GM19099 (cell line): ENCODE measurements around the gene SNX13.

Source experiments
- POLR2A ChIP-seq: IDR thresholded peaks from 3 replicates; pipeline ENCODE4 v1.6.1; 2011; ENCODE audit warnings: low read depth; ENCODE audit not compliant: insufficient read length; ENCODE audit errors: extremely low read depth

The SNX13 gene

GRCh38 chr7:17854261-17855047 lies 85.8 kb downstream of the SNX13 start:
- no peak for TF ChIP-seq POLR2A

DNA sequence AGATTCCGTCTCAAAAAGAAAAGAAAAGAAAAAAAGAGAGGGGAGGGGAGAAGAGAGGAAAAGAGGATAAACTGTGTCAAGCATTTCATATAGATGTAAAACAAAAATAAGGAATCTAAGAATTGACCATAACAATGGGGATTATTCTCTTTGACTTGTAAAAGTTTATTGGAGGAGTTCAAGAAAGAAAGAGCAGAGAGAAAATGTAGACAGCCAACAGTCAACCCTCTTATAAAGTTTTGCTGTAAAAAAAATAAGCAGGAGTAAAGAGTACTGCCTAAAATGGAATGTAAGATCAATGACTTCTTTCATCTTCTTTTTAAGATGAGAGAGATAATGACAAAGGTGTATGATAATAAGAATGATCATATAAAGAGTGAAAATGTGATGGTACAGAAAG lies 87.9 kb downstream of the SNX13 start:
- no peak for TF ChIP-seq POLR2A

- no peak for TF ChIP-seq POLR2A
These were observed 90.8 kb downstream of the SNX13 start for GRCh38 chr7:17849504-17849903.

- TF ChIP-seq POLR2A = no peak
These were observed 91.8 kb downstream of the SNX13 start for GRCh38 chr7:17848516-17848915.

GRCh38 chr7:17846935-17847334 lies 93.4 kb downstream of the SNX13 start:
- no peak for TF ChIP-seq POLR2A

DNA sequence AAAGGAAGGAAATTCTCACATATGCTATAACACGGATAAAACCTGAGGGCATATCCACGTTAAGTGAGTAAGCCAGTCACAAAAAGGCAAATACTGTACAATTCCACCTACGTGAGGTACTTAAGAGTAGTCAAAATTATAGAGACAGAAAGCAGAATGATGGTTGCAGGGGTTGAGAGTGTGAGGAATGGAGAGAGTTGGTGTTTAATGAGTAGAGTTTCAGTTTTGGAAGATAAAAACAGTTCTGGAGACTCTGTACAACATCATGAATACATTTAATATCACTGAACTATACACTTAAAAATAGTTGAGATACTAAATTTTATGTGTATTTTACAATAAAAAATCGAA lies 95.1 kb downstream of the SNX13 start:
- no peak for TF ChIP-seq POLR2A

DNA sequence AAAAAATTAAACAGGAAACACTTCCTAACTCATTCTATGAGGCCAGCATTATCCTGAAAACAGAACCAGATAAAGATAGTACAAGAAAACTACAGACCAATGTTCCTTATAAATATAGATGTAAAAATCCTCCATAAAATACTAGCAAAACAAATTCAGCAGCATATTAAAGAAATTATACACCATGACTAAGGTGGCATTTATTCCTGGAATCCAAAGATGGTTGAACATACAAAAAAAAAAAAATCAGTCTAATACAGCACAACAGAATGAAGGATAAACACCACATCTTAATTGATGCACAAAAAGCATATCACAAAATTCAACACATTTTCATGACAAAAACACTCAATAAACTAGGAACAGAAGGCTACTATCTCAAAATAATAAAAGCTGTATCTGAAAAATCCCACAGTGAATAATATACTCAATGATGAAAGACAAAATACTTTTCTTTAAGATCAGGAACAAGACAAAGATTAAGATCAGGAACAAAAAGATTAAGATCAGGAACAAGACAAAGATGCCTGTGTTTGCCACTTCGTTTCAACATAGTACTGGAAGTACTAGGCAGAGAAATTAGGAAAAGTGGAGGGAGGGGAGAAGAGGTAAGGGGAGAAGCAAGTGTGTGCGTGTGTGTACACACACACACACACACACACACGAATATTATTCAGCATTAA lies 95.6 kb downstream of the SNX13 start:
- no peak for TF ChIP-seq POLR2A

GRCh38 chr7:17844022-17844421 lies 96.3 kb downstream of the SNX13 start:
- no peak for TF ChIP-seq POLR2A

- TF ChIP-seq POLR2A = no peak
These were observed 97.3 kb downstream of the SNX13 start for GRCh38 chr7:17843041-17843440.

DNA sequence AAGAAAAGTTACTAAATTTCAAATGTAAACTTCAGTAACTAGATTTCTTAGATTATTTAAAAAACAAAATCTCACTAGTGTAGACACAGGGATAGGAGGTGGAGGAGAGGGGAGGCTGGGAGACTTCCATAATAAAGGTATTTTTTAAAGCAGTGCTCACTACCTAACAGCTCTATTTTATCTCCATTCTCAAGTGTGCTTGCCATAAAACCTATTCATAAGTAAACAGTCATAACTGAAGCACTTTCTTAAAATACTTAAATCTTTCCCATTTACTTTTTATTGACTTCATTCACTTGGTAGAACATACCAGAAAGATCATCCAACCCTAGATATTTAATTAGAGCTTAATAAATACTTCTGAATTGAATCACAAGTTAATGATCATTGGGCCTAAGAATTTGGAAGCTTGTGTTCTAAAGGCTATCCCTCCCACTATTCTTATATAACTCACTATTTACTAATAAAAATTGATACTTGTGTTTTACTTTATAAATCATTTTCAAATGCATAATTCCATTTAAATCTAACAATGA lies 107.4 kb downstream of the SNX13 start:
- TF ChIP-seq POLR2A = no peak

DNA sequence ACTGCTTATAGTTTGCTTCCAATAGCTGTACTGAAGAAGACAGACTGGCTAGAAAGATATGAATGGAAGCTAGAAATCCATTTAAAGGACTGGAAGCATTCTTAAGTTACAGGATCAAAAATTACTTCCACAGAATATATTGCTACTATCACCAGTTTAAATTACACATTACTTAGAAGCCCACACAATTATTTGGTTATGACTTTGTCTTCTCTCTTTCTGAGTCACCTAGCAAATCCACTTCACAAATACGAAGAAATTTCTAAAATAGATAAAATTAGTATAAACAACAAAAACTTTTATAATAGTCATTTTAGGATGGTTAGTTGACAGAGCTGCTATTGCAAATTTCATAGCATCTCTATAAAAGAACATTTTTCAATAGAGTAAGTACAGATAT lies 108.1 kb downstream of the SNX13 start:
- no peak for TF ChIP-seq POLR2A

GRCh38 chr7:17830206-17830605 lies 110.1 kb downstream of the SNX13 start:
- TF ChIP-seq POLR2A = no peak

DNA sequence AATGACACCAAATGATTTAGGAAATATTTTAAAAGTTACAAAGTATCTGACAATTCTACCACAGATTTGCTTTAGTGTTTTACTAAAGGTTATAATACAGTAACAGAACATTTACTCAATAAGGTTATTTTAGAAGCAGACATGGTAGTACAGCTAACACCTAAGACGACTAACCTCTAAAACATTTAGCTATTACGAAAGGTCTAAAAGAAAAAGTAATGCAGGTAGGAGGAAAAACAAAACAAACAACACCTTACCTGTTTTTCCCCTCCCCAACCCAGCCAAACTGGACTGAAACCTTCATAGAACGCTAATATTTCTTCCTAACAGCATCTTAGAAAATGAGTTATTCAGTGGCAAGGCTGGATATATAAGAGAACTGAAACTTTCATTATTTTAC lies 111.3 kb downstream of the SNX13 start:
- TF ChIP-seq POLR2A = no peak

DNA sequence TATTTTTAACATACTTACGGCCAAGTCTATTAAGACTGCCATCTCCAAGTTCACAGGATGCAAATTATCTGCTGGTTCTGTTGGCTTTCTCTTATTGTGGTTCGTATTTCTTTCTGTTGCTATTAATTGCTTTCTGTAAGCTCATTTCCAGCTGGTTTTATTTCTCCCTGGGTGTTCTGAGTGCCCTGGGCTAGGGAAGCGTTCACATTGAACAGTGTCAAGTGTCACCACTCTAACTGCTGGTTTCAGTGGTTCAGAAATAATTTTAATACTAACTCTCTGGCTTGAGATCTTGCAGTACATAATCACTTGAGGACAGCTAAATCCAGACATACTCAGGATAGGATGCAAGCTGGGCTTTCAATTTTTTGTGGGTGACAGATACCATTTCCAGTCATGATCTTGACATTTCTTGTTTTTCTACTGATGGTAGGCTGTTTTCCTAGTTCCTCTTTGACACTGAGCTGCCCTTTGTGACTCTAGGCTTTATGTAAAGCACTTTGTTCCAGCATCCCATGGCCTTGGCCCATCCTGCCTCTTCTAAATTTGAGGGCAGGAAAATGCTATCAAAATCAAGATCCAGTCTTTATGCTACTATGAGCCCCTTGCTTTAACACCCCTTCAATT lies 117.6 kb downstream of the SNX13 start:
- no peak for TF ChIP-seq POLR2A

- TF ChIP-seq POLR2A = no peak
These were observed 123.4 kb downstream of the SNX13 start for GRCh38 chr7:17816903-17817302.

DNA sequence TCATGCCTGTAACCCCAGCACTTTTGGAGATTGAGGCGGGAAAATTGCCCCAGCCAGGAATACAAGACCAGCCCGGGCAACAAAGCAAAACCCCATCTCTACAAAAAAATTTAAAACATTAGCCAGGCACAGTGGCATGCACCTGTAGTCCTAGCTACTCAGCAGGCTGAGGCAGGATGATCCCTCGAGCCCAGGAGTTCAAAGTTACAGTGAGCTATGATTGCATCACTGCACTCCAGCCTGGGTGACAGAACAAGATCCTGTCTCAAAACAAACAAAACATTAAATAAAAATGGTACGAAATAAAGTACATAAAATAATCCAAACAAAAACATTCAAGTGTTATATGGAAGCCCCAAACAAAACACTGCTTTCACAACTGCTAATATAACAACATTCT lies 125.0 kb downstream of the SNX13 start:
- no peak for TF ChIP-seq POLR2A
